ENCODE data around the gene ADIPOR2. TPM values are rescaled to one million over a fixed set of nuclear protein-coding genes. Genes with fewer than 3 reads are reported as not detected.

Gene ADIPOR2
- total and polyA plus RNA-seq, 4 donors, result 26.6 to 68.3 (median 41.7) TPM

DNA sequence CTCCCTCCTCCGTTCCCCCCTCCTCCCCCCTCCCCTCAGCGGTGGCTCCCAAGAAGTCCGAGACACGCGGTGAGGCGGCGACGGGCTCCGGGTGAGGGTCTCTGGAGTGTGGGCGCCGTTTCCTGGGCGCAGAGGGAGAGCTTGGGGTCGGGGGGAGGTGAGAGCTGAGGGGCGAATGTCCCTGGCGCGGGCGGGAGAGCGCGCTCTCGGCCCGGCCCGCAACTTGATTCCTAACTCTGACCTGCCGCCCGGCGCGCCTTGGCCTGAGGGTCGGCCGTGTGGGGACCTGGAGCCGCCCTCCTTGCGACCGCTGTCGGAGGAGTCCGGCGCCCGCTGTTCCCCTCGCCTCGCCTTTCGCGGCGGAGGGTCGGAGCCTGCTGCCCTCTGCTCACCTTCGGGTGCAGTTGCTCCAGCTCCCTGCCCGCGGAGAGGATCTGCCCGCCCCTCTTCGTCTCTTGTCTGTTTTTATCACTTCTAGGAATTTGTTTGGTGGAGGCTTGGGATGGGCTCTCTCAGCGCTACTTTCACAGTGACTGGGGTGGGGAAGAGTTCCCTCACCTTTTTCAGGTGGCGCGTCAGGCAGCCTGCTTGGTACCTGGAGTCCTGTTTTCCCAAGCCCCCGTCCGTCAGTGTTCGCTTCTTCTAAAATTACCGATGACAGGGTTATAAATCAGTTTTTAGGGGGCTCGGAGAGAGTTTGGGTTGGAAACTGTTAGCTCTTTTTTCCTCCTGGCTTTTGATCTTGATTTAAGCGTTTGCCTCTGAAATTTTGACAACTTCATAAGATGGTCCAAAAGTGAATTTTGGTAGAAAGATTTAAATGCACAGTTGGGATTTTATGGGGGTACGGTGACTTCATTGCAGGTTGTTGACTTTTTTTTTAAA, 495 bp downstream of the ADIPOR2 start:
- Histone ChIP-seq H3K9ac (ENCODE audit: low read depth in 1 of 2, low read length in 2 of 2) (peak overlapping the region; percentile 82 to 98), H3K4me3 (ENCODE audit: low read depth in 1 of 3, low read length in 3 of 3) (peak overlapping the region; percentile 74 to 88 (median 84)), H3K4me1 (ENCODE audit: control insufficient read depth in 4 of 4, insufficient read depth in 4 of 4, low read length in 3 of 4) (peaks cover 1 to 23% (median 8%) of the 10 kb centered on the region in 4 donors), H3K27ac (ENCODE audit: low read depth in 1 of 2, low read length in 2 of 2) (peak overlapping the region; percentile 99), H3K36me3 (ENCODE audit: control insufficient read depth in 4 of 4, insufficient read depth in 3 of 4, low read depth in 1 of 4, low read length in 3 of 4) (peaks cover 0 to 2% (median 0%) of the 10 kb centered on the region in 4 donors), H3K27me3 (ENCODE audit: control insufficient read depth in 4 of 4, insufficient read depth in 4 of 4, low read length in 3 of 4) (no peaks in the 10 kb centered on the region), H3K9me3 (ENCODE audit: control insufficient read depth in 4 of 4, low read length in 3 of 4) (no peaks in the 10 kb centered on the region)
- under 1% methylated on average over 56 of the region's 56 CpGs for WGBS
- TF ChIP-seq TAF1 (conservative IDR thresholded peaks at IDR 0.05) (peak; percentile 7), RAD21 (IDR thresholded peaks at IDR 0.05) (peak in 1 of 2 donors; percentile 44), JUND (IDR thresholded peaks at IDR 0.05) (no peak), NR2F2 (IDR thresholded peaks at IDR 0.05) (no peak), RXRA (IDR thresholded peaks at IDR 0.05) (no peak), YY1 (IDR thresholded peaks at IDR 0.05) (no peak)
- TF ChIP-seq, protein P1, sequence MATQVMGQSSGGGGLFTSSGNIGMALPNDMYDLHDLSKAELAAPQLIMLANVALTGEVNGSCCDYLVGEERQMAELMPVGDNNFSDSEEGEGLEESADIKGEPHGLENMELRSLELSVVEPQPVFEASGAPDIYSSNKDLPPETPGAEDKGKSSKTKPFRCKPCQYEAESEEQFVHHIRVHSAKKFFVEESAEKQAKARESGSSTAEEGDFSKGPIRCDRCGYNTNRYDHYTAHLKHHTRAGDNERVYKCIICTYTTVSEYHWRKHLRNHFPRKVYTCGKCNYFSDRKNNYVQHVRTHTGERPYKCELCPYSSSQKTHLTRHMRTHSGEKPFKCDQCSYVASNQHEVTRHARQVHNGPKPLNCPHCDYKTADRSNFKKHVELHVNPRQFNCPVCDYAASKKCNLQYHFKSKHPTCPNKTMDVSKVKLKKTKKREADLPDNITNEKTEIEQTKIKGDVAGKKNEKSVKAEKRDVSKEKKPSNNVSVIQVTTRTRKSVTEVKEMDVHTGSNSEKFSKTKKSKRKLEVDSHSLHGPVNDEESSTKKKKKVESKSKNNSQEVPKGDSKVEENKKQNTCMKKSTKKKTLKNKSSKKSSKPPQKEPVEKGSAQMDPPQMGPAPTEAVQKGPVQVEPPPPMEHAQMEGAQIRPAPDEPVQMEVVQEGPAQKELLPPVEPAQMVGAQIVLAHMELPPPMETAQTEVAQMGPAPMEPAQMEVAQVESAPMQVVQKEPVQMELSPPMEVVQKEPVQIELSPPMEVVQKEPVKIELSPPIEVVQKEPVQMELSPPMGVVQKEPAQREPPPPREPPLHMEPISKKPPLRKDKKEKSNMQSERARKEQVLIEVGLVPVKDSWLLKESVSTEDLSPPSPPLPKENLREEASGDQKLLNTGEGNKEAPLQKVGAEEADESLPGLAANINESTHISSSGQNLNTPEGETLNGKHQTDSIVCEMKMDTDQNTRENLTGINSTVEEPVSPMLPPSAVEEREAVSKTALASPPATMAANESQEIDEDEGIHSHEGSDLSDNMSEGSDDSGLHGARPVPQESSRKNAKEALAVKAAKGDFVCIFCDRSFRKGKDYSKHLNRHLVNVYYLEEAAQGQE (IDR thresholded peaks at IDR 0.05), result peak; percentile 33
- TF ChIP-seq, protein P2, sequence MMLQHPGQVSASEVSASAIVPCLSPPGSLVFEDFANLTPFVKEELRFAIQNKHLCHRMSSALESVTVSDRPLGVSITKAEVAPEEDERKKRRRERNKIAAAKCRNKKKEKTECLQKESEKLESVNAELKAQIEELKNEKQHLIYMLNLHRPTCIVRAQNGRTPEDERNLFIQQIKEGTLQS (IDR thresholded peaks at IDR 0.05), result no peak
- TF ChIP-seq, protein P3, sequence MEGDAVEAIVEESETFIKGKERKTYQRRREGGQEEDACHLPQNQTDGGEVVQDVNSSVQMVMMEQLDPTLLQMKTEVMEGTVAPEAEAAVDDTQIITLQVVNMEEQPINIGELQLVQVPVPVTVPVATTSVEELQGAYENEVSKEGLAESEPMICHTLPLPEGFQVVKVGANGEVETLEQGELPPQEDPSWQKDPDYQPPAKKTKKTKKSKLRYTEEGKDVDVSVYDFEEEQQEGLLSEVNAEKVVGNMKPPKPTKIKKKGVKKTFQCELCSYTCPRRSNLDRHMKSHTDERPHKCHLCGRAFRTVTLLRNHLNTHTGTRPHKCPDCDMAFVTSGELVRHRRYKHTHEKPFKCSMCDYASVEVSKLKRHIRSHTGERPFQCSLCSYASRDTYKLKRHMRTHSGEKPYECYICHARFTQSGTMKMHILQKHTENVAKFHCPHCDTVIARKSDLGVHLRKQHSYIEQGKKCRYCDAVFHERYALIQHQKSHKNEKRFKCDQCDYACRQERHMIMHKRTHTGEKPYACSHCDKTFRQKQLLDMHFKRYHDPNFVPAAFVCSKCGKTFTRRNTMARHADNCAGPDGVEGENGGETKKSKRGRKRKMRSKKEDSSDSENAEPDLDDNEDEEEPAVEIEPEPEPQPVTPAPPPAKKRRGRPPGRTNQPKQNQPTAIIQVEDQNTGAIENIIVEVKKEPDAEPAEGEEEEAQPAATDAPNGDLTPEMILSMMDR (IDR thresholded peaks at IDR 0.05; ENCODE audit: low read depth, low read length, missing input control), result peak; percentile 5
- TF ChIP-seq, protein P4, sequence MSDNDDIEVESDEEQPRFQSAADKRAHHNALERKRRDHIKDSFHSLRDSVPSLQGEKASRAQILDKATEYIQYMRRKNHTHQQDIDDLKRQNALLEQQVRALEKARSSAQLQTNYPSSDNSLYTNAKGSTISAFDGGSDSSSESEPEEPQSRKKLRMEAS (IDR thresholded peaks at IDR 0.05), result no peak
- DNase-seq (ENCODE audit: low spot score), result peak; percentile 69

DNA sequence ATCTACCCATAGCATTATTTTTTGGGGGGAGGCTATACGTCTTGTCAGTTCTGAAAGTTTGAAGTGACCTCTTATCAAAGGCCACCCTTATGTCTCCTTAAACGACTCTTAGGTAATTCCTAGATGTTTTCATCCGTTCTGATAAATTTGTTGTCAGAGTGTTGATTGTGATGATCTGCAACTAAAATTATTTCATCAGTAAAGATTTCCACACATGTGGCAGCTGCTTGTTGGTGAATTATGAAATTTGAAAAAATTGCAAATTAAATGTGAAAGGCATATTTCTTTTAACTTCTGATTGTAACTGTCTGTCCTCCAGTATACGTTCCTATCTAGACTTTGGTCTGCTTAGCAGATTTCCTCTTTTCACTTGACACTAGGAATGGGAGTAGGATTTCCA, 1.4 kb downstream of the ADIPOR2 start:
- Histone ChIP-seq H3K27me3 (ENCODE audit: control insufficient read depth in 4 of 4, insufficient read depth in 4 of 4, low read length in 3 of 4) (no peaks in the 10 kb centered on the region), H3K9me3 (ENCODE audit: control insufficient read depth in 4 of 4, low read length in 3 of 4) (no peaks in the 10 kb centered on the region), H3K4me1 (ENCODE audit: control insufficient read depth in 4 of 4, insufficient read depth in 4 of 4, low read length in 3 of 4) (peaks cover 1 to 27% (median 13%) of the 10 kb centered on the region in 4 donors), H3K36me3 (ENCODE audit: control insufficient read depth in 4 of 4, insufficient read depth in 3 of 4, low read depth in 1 of 4, low read length in 3 of 4) (peaks cover 0 to 2% (median 0%) of the 10 kb centered on the region in 4 donors), H3K4me3 (ENCODE audit: low read depth in 1 of 3, low read length in 3 of 3) (peak overlapping the region in 2 of 3 donors; percentile 74 to 84), H3K27ac (ENCODE audit: low read depth in 1 of 2, low read length in 2 of 2) (peak overlapping the region; percentile 99), H3K9ac (ENCODE audit: low read depth in 1 of 2, low read length in 2 of 2) (peak overlapping the region; percentile 82 to 98)
- WGBS, result 18% methylated on average over 4 of the region's 4 CpGs
- no peak for DNase-seq (ENCODE audit: low spot score)
- TF ChIP-seq FOXA2 (IDR thresholded peaks at IDR 0.05), result no peak
- no peak for TF ChIP-seq HNF4G (IDR thresholded peaks at IDR 0.05)
- peak in 1 of 2 donors; percentile 23 for TF ChIP-seq HNF4A (conservative IDR thresholded peaks at IDR 0.05)
